ENCODE measurements around the gene CDIPT.

The CDIPT gene

DNA sequence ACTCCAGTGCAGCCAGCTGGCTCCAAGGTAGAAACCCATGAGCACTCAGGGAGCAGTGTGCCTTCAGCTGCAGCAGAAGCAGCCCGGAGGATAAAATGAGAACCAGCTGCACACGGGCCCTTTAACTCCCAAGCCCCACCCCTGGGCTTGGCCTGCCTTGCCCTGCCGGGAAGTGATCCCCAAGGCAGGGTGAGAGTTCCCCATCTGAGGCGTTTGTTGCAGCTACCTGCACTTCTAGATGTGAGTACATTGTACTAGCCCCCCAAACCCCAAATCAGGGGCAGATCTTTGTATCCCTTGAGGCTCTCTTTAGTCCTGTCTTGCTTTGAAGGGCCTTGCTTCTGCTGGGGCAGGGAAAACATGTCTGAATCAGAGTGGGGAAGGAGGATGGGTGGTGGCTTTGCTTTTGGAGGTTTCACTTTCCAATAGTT is 42.7 kb downstream of the CDIPT start, which contains the start of gene MVP:
Gene MVP (plus strand): TSS at position 192 of the 431 bp plus-strand sequence. CDS start 10,088 bp downstream, outside the sequence.
- Histone ChIP-seq H3K9ac (ENCODE audit: low read depth, low read length) (peak within 1 kb of the TSS; percentile 19; the same call in 1 of the 2 replicates), H3K4me1 (ENCODE audit: insufficient read depth, low read length) (peaks cover 27% of the 10 kb centered on the region; the same call in 1 of the 2 replicates), H3K9me3 (ENCODE audit: control insufficient read depth, insufficient read depth, low read length) (no peaks in the 10 kb centered on the region), H3K36me3 (ENCODE audit: insufficient read depth, low read length) (0 out of 2 replicates have a peak, but pooled peaks cover 7% of the 10 kb centered on the region)

DNA sequence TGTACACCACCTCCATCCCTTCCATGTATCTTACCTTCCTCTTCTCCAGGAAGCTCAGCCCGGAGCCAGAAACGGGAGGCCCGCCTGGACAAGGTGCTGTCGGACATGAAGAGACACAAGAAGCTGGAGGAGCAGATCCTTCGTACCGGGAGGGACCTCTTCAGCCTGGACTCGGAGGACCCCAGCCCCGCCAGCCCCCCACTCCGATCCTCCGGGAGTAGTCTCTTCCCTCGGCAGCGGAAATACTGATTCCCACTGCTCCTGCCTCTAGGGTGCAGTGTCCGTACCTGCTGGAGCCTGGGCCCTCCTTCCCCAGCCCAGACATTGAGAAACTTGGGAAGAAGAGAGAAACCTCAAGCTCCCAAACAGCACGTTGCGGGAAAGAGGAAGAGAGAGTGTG is 43.5 kb downstream of the CDIPT start:
- Histone ChIP-seq H3K9ac (ENCODE audit: low read depth, low read length) (no peak overlapping the region), H3K4me1 (ENCODE audit: insufficient read depth, low read length) (peaks cover 20% of the 10 kb centered on the region; the same call in 1 of the 2 replicates), H3K36me3 (ENCODE audit: insufficient read depth, low read length) (0 out of 2 replicates have a peak, but pooled peaks cover 7% of the 10 kb centered on the region)

DNA sequence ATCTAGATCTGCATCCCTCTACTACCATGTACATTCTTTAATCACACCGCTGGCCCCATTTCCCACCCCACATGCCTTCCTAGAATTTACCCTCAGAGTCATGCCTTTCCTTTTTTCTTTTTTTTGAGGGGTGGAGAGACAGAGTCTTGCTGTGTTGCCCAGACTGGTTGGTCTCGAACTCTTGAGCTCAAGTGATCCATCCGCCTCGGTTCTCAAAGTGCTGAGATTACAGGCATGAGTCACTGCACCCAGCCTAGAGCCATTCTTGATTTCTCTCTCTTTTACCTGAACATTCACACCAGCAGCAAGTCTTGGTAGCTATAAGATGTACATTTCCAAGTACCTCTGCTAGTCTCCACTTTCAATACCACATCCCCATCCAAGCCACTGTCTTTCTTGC is 44.9 kb downstream of the CDIPT start:
- H3K4me1 ChIP-seq (ENCODE audit: insufficient read depth, low read length) = peaks cover 17% of the 10 kb centered on the region; the same call in 1 of the 2 replicates
- H3K9me3 ChIP-seq (ENCODE audit: control insufficient read depth, insufficient read depth, low read length) = no peaks in the 10 kb centered on the region
- H3K9ac ChIP-seq (ENCODE audit: low read depth, low read length) = no peak overlapping the region
- H3K36me3 ChIP-seq (ENCODE audit: insufficient read depth, low read length) = 0 out of 2 replicates have a peak, but pooled peaks cover 7% of the 10 kb centered on the region

More for the DNA sequence above, 43.5 kb downstream of the CDIPT start:
- no peaks in the 10 kb centered on the region for H3K9me3 ChIP-seq (ENCODE audit: control insufficient read depth, insufficient read depth, low read length)

DNA sequence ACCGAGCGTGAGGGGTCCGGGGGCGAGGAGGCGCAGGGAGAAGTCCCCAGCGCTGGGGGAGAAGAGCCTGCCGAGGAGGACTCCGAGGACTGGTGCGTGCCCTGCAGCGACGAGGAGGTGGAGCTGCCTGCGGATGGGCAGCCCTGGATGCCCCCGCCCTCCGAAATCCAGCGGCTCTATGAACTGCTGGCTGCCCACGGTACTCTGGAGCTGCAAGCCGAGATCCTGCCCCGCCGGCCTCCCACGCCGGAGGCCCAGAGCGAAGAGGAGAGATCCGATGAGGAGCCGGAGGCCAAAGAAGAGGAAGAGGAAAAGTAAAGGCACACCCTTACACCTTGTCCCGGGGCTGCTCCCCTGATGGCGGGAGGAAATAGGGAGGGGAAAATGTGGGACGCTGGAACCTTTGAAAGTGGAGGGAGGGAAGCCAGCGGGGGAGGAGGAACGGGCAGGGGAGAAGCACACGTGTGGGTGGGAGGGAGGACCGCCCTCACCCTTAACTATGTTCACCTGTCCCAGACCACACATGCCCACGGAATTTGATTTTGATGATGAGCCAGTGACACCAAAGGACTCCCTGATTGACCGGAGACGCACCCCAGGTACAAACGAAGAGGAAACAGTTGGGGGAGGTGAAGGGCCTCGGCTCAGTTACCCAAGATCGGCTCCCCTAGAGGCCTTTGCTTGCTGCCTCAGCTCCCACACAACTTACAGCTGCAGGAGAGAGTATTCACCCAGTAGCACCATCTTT is 46.2 kb downstream of the CDIPT start:
- Histone ChIP-seq H3K4me1 (ENCODE audit: insufficient read depth, low read length) (peaks cover 9% of the 10 kb centered on the region; the same call in 1 of the 2 replicates), H3K9ac (ENCODE audit: low read depth, low read length) (peak overlapping the region; percentile 96), H3K9me3 (ENCODE audit: control insufficient read depth, insufficient read depth, low read length) (no peaks in the 10 kb centered on the region)

DNA sequence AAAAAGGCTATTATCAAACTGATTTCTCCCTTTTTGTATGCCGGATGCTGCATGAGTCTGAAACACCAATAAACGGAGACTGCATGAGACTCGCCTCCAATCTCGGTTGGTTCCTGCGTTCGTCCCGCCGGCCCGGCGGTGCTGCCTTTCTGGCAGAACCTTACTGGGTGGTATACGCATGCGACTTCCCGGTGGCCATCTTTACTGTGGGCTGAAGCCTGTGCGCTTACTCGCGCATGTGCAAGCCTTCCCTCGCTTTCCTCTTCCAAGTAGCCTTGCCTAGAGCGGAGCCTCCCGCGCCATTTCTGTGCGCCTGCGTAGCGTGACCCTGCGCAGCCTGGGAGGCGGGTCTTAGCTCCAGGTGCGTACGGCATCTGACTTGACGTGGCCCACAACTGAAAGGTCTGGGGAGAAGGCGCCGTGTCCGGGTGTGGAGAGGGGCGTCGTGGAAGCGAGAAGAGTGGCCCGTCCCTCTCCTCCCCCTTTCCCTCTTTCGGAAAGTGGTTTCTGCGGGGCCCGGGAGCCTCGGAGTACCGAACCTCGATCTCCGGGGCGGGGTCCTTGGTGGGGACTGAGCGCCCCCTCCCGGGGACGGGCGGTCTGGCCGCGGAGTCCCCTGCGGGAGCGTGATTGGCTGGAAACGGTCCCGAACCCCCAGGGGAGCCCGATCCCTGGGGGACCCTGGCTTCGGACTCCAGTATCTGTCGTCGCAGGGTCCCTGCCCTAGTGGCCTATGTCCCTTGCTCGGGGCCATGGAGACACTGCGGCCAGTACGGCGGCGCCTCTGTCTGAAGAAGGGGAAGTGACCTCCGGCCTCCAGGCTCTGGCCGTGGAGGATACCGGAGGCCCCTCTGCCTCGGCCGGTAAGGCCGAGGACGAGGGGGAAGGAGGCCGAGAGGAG is 47.0 kb downstream of the CDIPT start, which contains the start of gene PAGR1:
Gene PAGR1 (plus strand): TSS at position 360 of the 901 bp plus-strand sequence. CDS start 374 bp downstream, at position 734.
- Histone ChIP-seq H3K4me1 (ENCODE audit: insufficient read depth, low read length) (peaks cover 2% of the 10 kb centered on the region; the same call in 1 of the 2 replicates), H3K9me3 (ENCODE audit: control insufficient read depth, insufficient read depth, low read length) (no peaks in the 10 kb centered on the region), H3K36me3 (ENCODE audit: insufficient read depth, low read length) (0 out of 2 replicates have a peak, but pooled peaks cover 7% of the 10 kb centered on the region), H3K9ac (ENCODE audit: low read depth, low read length) (peak within 1 kb of the TSS; percentile 96)

More for the DNA sequence above, 46.2 kb downstream of the CDIPT start:
- H3K36me3 ChIP-seq (ENCODE audit: insufficient read depth, low read length) = 0 out of 2 replicates have a peak, but pooled peaks cover 7% of the 10 kb centered on the region

DNA sequence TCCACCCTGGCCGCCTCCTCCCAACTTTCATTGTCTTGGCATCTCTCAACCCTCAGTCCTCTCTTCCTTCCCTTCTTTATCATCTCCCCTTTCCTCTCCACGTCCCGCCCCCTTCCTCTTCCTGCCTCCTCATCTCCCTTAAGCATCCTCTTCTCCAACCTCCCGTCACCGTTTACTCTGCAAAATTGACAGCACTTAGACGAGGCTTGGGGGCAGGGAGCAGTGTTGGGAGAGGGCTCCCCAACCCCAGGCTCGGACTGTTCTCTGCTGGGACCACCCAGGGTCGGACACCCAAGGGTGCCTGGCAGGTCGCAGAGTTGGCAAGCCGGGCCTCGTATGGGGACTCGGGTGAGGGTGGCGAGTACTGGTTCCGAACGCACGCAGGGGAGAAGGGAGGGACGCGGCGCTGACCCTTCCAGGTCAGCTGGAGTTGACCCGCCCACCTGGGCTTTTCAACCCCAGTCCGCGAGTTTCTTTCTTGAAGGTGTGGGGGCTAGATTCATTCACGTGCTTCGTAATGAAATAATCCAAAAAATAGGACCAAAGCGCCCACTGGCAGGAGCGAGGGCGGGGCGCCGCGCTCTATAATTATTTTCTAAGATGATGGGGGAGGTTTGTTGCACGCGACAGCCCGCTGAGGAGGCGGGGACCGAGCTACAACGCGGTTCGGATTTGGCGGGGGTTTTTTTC is 47.8 kb downstream of the CDIPT start:
- Histone ChIP-seq H3K9ac (ENCODE audit: low read depth, low read length) (peak overlapping the region; percentile 96; the same call in 1 of the 2 replicates), H3K9me3 (ENCODE audit: control insufficient read depth, insufficient read depth, low read length) (no peaks in the 10 kb centered on the region), H3K4me1 (ENCODE audit: insufficient read depth, low read length) (peaks cover 8% of the 10 kb centered on the region; the same call in 1 of the 2 replicates), H3K36me3 (ENCODE audit: insufficient read depth, low read length) (0 out of 2 replicates have a peak, but pooled peaks cover 7% of the 10 kb centered on the region)

DNA sequence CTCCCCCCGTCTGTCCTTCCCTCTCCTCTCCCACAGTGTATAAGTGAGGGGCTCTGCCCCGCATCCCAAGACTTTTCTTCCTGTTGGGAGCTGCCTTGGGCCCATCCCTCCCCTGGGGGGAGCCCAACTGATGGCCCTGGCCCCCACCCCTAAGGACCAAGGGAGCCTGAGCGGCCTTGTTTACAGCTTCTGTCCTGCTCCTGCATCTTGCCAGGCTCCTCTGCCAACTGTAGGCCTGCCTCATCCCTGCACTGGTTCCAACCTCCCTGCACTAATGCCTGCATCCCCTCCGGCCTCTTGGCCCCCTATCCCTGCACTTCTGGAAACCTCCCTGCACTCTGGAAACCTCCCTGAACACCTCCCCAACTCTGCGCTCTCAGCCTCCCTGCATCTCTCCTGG is 48.4 kb downstream of the CDIPT start:
- no peaks in the 10 kb centered on the region for H3K9me3 ChIP-seq (ENCODE audit: control insufficient read depth, insufficient read depth, low read length)
- peak overlapping the region; percentile 96; the same call in 1 of the 2 replicates for H3K9ac ChIP-seq (ENCODE audit: low read depth, low read length)
- 0 out of 2 replicates have a peak, but pooled peaks cover 3% of the 10 kb centered on the region for H3K36me3 ChIP-seq (ENCODE audit: insufficient read depth, low read length)
- peaks cover 9% of the 10 kb centered on the region; the same call in 1 of the 2 replicates for H3K4me1 ChIP-seq (ENCODE audit: insufficient read depth, low read length)

DNA sequence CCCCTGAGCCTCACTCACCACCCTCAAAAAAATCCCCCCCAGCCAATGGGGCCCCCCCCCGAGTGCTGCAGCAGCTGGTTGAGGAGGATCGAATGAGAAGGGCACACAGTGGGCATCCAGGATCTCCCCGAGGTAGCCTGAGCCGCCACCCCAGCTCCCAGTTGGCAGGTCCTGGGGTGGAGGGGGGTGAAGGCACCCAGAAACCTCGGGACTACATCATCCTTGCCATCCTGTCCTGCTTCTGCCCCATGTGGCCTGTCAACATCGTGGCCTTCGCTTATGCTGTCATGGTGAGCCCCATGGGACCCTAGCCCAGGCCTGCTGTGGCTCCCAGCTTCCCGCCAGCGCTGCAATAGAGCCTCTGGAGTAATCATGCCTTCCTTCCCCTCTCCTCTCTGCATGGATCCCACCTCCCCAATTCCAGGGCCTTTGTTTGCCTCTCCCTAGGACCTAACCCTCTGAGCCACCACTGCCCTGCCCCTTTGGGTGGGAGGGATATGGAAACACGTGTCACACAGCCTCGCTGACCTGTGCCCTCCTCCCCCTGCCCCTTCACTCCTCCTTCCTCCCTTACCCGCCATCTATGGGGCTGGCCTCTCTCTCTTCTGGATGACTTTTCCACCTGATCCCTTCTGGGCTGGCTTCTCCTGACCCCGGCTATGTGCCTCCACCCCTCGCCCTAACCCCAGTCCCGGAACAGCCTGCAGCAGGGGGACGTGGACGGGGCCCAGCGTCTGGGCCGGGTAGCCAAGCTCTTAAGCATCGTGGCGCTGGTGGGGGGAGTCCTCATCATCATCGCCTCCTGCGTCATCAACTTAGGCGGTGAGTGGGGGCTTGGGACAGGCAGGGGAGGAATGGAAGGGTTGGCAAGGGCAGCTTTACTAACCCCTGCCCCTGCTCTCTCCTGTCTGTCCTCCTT is 49.1 kb downstream of the CDIPT start:
- peaks cover 10% of the 10 kb centered on the region for H3K4me1 ChIP-seq (ENCODE audit: insufficient read depth, low read length)
- peak overlapping the region; percentile 12; the same call in 1 of the 2 replicates for H3K9ac ChIP-seq (ENCODE audit: low read depth, low read length)
- H3K9me3 ChIP-seq (ENCODE audit: control insufficient read depth, insufficient read depth, low read length) = no peaks in the 10 kb centered on the region
- H3K36me3 ChIP-seq (ENCODE audit: insufficient read depth, low read length) = 0 out of 2 replicates have a peak, but pooled peaks cover 3% of the 10 kb centered on the region

DNA sequence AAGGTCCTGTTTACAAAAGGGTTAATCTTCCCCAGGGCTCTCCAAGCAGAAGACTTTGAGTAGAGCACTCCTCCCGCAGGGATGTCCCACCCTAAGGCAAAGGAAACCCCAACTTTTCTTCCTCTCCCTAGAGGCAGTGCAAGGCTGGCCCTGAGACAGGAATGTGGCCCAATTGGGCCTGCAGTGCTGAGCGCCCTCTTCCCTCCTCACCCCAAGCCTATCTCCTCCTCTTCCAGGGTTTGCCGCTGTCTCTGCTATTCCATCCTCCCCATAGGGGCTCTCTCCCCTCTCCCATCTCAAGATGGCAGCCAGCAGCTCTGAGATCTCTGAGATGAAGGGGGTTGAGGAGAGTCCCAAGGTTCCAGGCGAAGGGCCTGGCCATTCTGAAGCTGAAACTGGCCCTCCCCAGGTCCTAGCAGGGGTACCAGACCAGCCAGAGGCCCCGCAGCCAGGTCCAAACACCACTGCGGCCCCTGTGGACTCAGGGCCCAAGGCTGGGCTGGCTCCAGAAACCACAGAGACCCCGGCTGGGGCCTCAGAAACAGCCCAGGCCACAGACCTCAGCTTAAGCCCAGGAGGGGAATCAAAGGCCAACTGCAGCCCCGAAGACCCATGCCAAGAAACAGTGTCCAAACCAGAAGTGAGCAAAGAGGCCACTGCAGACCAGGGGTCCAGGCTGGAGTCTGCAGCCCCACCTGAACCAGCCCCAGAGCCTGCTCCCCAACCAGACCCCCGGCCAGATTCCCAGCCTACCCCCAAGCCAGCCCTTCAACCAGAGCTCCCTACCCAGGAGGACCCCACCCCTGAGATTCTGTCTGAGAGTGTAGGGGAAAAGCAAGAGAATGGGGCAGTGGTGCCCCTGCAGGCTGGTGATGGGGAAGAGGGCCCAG is 50.0 kb downstream of the CDIPT start:
- Histone ChIP-seq H3K9ac (ENCODE audit: low read depth, low read length) (peak overlapping the region; percentile 68), H3K9me3 (ENCODE audit: control insufficient read depth, insufficient read depth, low read length) (no peaks in the 10 kb centered on the region), H3K36me3 (ENCODE audit: insufficient read depth, low read length) (0 out of 2 replicates have a peak, but pooled peaks cover 2% of the 10 kb centered on the region), H3K4me1 (ENCODE audit: insufficient read depth, low read length) (peaks cover 15% of the 10 kb centered on the region)

DNA sequence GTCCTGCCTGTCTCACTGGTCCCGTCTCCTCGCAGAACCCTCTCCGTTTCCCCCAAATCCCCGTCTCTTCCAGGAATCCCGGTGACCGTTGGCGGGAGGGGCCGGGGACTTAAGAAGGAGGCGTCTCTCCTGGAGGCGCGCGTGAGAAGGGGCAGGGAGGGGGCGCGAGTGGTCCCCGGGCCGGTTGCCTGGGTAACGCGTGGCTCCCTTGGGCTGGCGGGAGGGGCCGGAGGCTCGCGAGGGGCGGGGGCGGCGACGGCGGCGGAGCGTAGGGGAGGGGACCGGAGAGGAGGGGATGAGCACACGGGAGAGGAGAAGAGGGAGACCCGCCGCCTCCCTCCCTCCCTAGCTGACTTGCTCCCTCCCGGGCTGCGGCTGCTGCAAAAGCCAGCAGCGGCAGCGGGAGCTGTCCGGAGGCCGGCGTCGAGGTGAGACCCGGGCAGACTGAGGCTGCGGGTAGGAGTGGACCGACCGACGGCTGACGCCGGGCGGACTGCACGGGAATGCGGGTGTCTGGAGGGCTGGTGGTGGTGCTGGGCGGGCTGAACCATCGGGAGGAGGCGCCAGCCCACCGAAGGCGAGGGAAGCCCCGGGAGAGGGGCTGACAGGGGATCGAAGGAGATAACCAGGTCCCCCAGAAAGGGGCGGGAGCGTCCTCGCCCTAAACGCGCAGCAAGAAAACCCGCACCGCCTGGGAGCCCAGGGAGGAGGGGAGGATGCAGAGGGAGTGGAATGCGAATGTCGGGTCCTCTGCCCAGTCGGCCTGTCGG is 50.9 kb downstream of the CDIPT start, which contains the start of gene PRRT2:
Gene PRRT2 (plus strand): TSS at position 298 of the 770 bp plus-strand sequence. CDS start 862 bp downstream, outside the sequence.
- peaks cover 15% of the 10 kb centered on the region for H3K4me1 ChIP-seq (ENCODE audit: insufficient read depth, low read length)
- H3K9me3 ChIP-seq (ENCODE audit: control insufficient read depth, insufficient read depth, low read length) = no peaks in the 10 kb centered on the region
- peak within 1 kb of the TSS; percentile 68 for H3K9ac ChIP-seq (ENCODE audit: low read depth, low read length)
- no peaks in the 10 kb centered on the region for H3K36me3 ChIP-seq (ENCODE audit: insufficient read depth, low read length)

DNA sequence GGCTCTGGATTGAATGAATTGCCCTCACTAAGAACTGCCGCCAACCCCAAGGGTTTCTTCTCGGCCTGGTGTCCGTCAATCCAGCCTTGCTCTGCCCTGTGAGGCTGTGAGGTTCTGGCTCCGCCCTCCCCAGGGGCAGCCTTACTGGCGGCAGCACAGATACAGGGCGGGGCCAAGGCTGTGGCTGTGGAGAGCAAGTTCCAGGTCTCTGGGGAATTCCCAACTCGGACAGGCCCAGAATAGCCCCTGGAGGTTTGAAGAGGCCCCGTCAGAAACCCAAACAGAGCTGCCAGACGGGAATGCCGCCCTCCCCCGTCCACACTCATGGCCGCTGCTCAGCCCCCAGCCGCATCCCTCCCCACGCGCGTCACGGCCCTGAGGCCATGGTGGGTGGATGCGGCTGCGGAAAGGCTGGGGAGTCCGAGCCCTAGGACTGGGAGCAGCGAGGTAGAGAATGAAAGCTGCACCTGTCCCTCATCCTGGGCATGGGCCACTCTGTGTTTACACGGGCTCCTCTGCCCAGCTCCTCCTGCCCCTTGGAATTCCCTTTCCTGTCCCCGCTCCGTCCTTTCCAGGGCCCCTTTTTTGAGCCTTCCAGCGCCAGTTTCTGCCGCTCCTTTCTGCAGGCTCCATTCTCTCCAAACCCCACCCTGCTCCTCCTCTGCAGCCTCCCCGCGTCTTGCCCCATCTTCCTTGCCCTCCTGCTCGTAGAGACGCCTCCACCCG is 51.7 kb downstream of the CDIPT start:
- no peaks in the 10 kb centered on the region for H3K36me3 ChIP-seq (ENCODE audit: insufficient read depth, low read length)
- no peaks in the 10 kb centered on the region for H3K9me3 ChIP-seq (ENCODE audit: control insufficient read depth, insufficient read depth, low read length)
- peaks cover 15% of the 10 kb centered on the region for H3K4me1 ChIP-seq (ENCODE audit: insufficient read depth, low read length)
- peak overlapping the region; percentile 68 for H3K9ac ChIP-seq (ENCODE audit: low read depth, low read length)

Measured in ES-I3 (cell line).